Ureter (tissue), 1 donor: ENCODE measurements around the gene SLC5A2. TPM values are rescaled to one million over a fixed set of nuclear protein-coding genes. Genes with fewer than 3 reads are reported as not detected.
A peak's percentile ranks its signal among the peaks of the same experiment; 100 is the strongest.
"Not testable (repeated sequence)": the region's sequence is repeated elsewhere in the genome, so short reads cannot be mapped to it uniquely, and the experiment has no call there.

Source experiments
- DNase-seq: peaks from one replicate; pipeline ENCODE4 v3.0.0-alpha.2; 2020; ENCODE audit warnings: low spot score
- total RNA-seq: library from RNA; stranded (reverse); gene quantifications from one replicate; pipeline ENCODE4 v1.2.4, GENCODE V29; 2023
- donor health status: DM: yes; HTN: yes; CAD: no.

The SLC5A2 gene
- total RNA-seq, 1 donor from 2014 or later, result not detected

- DNase-seq, result no peak
These were observed 13.7 kb downstream of the SLC5A2 start for GRCh38 chr16:31496670-31497069.

GRCh38 chr16:31498493-31498892 lies 15.6 kb downstream of the SLC5A2 start:
- DNase-seq, result no peak

GRCh38 chr16:31499928-31500327 lies 17.0 kb downstream of the SLC5A2 start:
- no peak for DNase-seq

- DNase-seq, result no peak
These were observed 18.5 kb downstream of the SLC5A2 start for GRCh38 chr16:31501226-31501965.

- no peak for DNase-seq
These were observed 19.0 kb downstream of the SLC5A2 start for GRCh38 chr16:31501966-31502348.

- no peak for DNase-seq
These were observed 20.1 kb downstream of the SLC5A2 start for GRCh38 chr16:31502981-31503380.

GRCh38 chr16:31503555-31503954 lies 20.6 kb downstream of the SLC5A2 start:
- DNase-seq, result not testable (repeated sequence)

- DNase-seq, result no peak
These were observed 21.2 kb downstream of the SLC5A2 start for GRCh38 chr16:31504159-31504558.

- no peak for DNase-seq
These were observed 22.6 kb downstream of the SLC5A2 start for GRCh38 chr16:31505483-31505882.

- no peak for DNase-seq
These were observed 24.6 kb downstream of the SLC5A2 start for GRCh38 chr16:31507617-31507928.

- peak; percentile 91 for DNase-seq
These were observed 25.2 kb downstream of the SLC5A2 start, which contains the start of gene RUSF1 for GRCh38 chr16:31507929-31508705. TSS of gene RUSF1 (minus strand) at chr16:31508391. CDS start at chr16:31508373, 18 bp downstream.

GRCh38 chr16:31508706-31509195 lies 25.8 kb downstream of the SLC5A2 start:
- no peak for DNase-seq

- DNase-seq, result no peak
These were observed 30.2 kb downstream of the SLC5A2 start for GRCh38 chr16:31513126-31513525.

GRCh38 chr16:31513884-31514283 lies 31.0 kb downstream of the SLC5A2 start:
- no peak for DNase-seq

- no peak for DNase-seq
These were observed 35.0 kb downstream of the SLC5A2 start for GRCh38 chr16:31517800-31518402.

GRCh38 chr16:31519759-31520431 lies 37.0 kb downstream of the SLC5A2 start:
- DNase-seq, result no peak

GRCh38 chr16:31521368-31521767 lies 38.4 kb downstream of the SLC5A2 start:
- no peak for DNase-seq

- no peak for DNase-seq
These were observed 39.1 kb downstream of the SLC5A2 start for GRCh38 chr16:31522071-31522470.

GRCh38 chr16:31523768-31524167 lies 40.8 kb downstream of the SLC5A2 start:
- DNase-seq, result not testable (repeated sequence)

GRCh38 chr16:31525113-31525512 lies 42.2 kb downstream of the SLC5A2 start:
- DNase-seq, result no peak

- no peak for DNase-seq
These were observed 44.9 kb downstream of the SLC5A2 start, which contains the start of gene AHSP for GRCh38 chr16:31527734-31528274. TSS of gene AHSP (plus strand) at chr16:31527900. CDS start at chr16:31528140, 240 bp downstream.
